Ovary (tissue), 9 donors: ENCODE measurements around the gene URB2. TPM values are rescaled to one million over a fixed set of nuclear protein-coding genes. Genes with fewer than 3 reads are reported as not detected.

Experiments used
- DNase-seq, 5 donors: peaks; one replicate each; pipeline ENCODE4 v3.0.0-alpha.2; 2019 to 2020
- H3K27ac ChIP-seq, 2 donors: fragments of 200-600 bp; one replicate each; pipeline versions ENCODE4 v1.5.1 to v1.8.0; 2019 to 2022
- H3K27me3 ChIP-seq: fragments of 200-600 bp; one replicate; pipeline ENCODE4 v1.8.0; 2022
- H3K36me3 ChIP-seq: fragments of 200-600 bp; sonication (generic); one replicate; pipeline ENCODE4 v1.5.1; 2019
- H3K4me1 ChIP-seq: one replicate; pipeline ENCODE4 v1.8.1; 2013; ENCODE audit warnings: mild to moderate bottlenecking, moderate library complexity; ENCODE audit not compliant: insufficient read depth
- H3K4me3 ChIP-seq: fragments of 200-600 bp; sonication (generic); one replicate; pipeline ENCODE4 v1.5.1; 2017
- H3K9me3 ChIP-seq, 2 donors: fragments of 200-600 bp in 1 of 2; sonication (generic) in 1 of 2; one replicate each; pipeline versions ENCODE4 v1.5.1 to v1.8.1; 2013 to 2019; ENCODE audit warnings: mild to moderate bottlenecking in 1 of 2, moderate library complexity in 1 of 2
- CTCF ChIP-seq, 3 donors: fragments of 450-650 bp in 2 of 3; fragments of 200-600 bp in 1 of 3; IDR thresholded peaks; one replicate each; pipeline versions ENCODE4 v1.5.1 to v1.8.0; 2016 to 2022; ENCODE audit warnings: antibody characterized with exemption in 3 of 3, mild to moderate bottlenecking in 1 of 3
- EP300 ChIP-seq: sonication (generic); formaldehyde crosslinking; IDR thresholded peaks from one replicate; pipeline ENCODE4 v1.6.1; 2017; ENCODE audit warnings: antibody characterized with exemption
- POLR2A ChIP-seq: fragments of 450-650 bp; IDR thresholded peaks from one replicate; pipeline ENCODE4 v1.6.1; 2017; ENCODE audit warnings: antibody characterized with exemption, mild to moderate bottlenecking, moderate library complexity
- WGBS, 3 donors: extraction: QIAGEN DNeasy Blood & Tissue Kit in 1 of 3; methylation state at CpG; one replicate each; pipeline versions ENCODE4 v1.1.5 to v1.1.7; 2013 to 2017; 5-methylcytosine and 5-hydroxymethylcytosine counted together
- intact Hi-C, 4 donors: fragments of 100-400 bp; cut with DNase I; formaldehyde crosslinking; loops; one replicate each; pipeline versions ENCODE4 v1.11.0 to v1.15.1; 2022 to 2023
- polyA plus RNA-seq, 2 donors: library from polyadenylated mRNA; stranded (reverse); fragments of 200-250 nt in 1 of 2; fragments of 350-450 nt in 1 of 2; fragmentation: Illumina TruSeq in 1 of 2; extraction: RNeasy Lipid Tissue Mini Kit (QIAGEN cat#74804) in 1 of 2; gene quantifications; one replicate each; pipeline ENCODE4 v1.2.3, GENCODE V29; 2013 to 2014
- total RNA-seq, 7 donors: library from RNA; depleted of rRNA in 2 of 7; stranded (reverse); fragments of >200 nt in 2 of 7; fragmentation: NEBNext Ultra II Directional in 3 of 7; extraction: Animal tissue kit (Norgen Biotek cat#: 25700) in 3 of 7; gene quantifications; one replicate each; pipeline versions ENCODE4 v1.1.0 to v1.2.4, GENCODE V29; 2016 to 2023
- donor health status: DM: no; HTN: no; CAD: no; lungs with moderate emphysema.
- donor health status: DM: no; HTN: no; CAD: no.
- donor health status: Bipolar disorder and iron deficiency.
- donor health status: DM: yes; HTN: yes; CAD: no.
- donor health status: DM: no; HTN: no; CAD: no.
- donor health status: DM: yes; HTN: yes; CAD: no.

Gene URB2
- total and polyA plus RNA-seq, 9 donors, result 2.2 to 16.7 (median 8.0) TPM

GRCh38 chr1:229709500-229710013 lies 83.5 kb downstream of the URB2 start:
- Histone ChIP-seq H3K27ac (no peak overlapping the region), H3K27me3 (no peaks in the 10 kb centered on the region), H3K4me1 (no peaks in the 10 kb centered on the region), H3K9me3 (no peaks in the 10 kb centered on the region), H3K4me3 (no peak overlapping the region), H3K36me3 (no peaks in the 10 kb centered on the region)
- DNase-seq, result no peak
- no peak for TF ChIP-seq EP300
- no peak for TF ChIP-seq POLR2A
- TF ChIP-seq CTCF (IDR thresholded peaks at IDR 0.05), result no peak
- 56 to 57% (median 56%) methylated on average over 6 of the region's 6 CpGs for WGBS, 3 donors
- intact Hi-C loops, result no loop called here

Other genes with a start within 250 kb of the URB2 start
- 1 to 10 TPM in 2 of 7 donors, under 1 TPM in 1, not detected in 4; 0.33 to 3.3 (median 2.1) TPM for gene ACTA1, start 192.2 kb upstream of the URB2 start, total RNA-seq
- gene ACTA1, start 192.2 kb upstream of the URB2 start, polyA plus RNA-seq, result under 1 TPM; 0.47 to 0.70 TPM
- 10 to 100 TPM; 40.5 to 49.2 (median 40.8) TPM for gene NUP133, start 117.9 kb upstream of the URB2 start, total RNA-seq
- gene NUP133, start 117.9 kb upstream of the URB2 start, polyA plus RNA-seq, result 10 to 100 TPM; 15.3 to 29.3 TPM
- gene ABCB10, start 67.5 kb upstream of the URB2 start, total RNA-seq, result 10 to 100 TPM in 5 of 7 donors, 1 to 10 TPM in 2; 7.6 to 15.4 (median 10.3) TPM
- gene ABCB10, start 67.5 kb upstream of the URB2 start, polyA plus RNA-seq, result 1 to 10 TPM; 5.6 to 6.9 TPM
- gene TAF5L, start 125 bp upstream of the URB2 start, total RNA-seq, result 10 to 100 TPM in 6 of 7 donors, 1 to 10 TPM in 1; 7.6 to 19.8 (median 12.5) TPM
- gene TAF5L, start 125 bp upstream of the URB2 start, polyA plus RNA-seq, result 10 to 100 TPM in 1 of 2 donors, 1 to 10 TPM in 1; 9.1 to 18.8 TPM